Measurements from ENCODE around the gene PIK3R3. TPM values are rescaled to one million over a fixed set of nuclear protein-coding genes. Genes with fewer than 3 reads are reported as not detected.

Gene PIK3R3
- total and polyA plus RNA-seq, 9 of the 15 experiments (the other 6 are each of a cell fraction or from before 2014, with no cell fraction given): 1.4 to 7.7 (median 4.6) TPM

GRCh38 chr1:46070164-46070814 lies 62.1 kb downstream of the PIK3R3 start (continued):
- no peak for TF ChIP-seq UBTF (IDR thresholded peaks at IDR 0.05; ENCODE audit: borderline replicate concordance in 1 of 2, low read depth in 2 of 2, low read length in 2 of 2)
- TF ChIP-seq MYC (IDR thresholded peaks at IDR 0.05; ENCODE audit: low read depth, low read length): peak; percentile 52; the same call in 1 of the 2 replicates
- TF ChIP-seq MYC (CRISPR knock-in tag; IDR thresholded peaks at IDR 0.05; ENCODE audit: borderline replicate concordance, low read depth): no peak
- no peak for TF ChIP-seq ZSCAN32 (CRISPR knock-in tag; IDR thresholded peaks at IDR 0.05)
- TF ChIP-seq MTA3 (IDR thresholded peaks at IDR 0.05; ENCODE audit: borderline replicate concordance): no peak
- TF ChIP-seq, protein P1, sequence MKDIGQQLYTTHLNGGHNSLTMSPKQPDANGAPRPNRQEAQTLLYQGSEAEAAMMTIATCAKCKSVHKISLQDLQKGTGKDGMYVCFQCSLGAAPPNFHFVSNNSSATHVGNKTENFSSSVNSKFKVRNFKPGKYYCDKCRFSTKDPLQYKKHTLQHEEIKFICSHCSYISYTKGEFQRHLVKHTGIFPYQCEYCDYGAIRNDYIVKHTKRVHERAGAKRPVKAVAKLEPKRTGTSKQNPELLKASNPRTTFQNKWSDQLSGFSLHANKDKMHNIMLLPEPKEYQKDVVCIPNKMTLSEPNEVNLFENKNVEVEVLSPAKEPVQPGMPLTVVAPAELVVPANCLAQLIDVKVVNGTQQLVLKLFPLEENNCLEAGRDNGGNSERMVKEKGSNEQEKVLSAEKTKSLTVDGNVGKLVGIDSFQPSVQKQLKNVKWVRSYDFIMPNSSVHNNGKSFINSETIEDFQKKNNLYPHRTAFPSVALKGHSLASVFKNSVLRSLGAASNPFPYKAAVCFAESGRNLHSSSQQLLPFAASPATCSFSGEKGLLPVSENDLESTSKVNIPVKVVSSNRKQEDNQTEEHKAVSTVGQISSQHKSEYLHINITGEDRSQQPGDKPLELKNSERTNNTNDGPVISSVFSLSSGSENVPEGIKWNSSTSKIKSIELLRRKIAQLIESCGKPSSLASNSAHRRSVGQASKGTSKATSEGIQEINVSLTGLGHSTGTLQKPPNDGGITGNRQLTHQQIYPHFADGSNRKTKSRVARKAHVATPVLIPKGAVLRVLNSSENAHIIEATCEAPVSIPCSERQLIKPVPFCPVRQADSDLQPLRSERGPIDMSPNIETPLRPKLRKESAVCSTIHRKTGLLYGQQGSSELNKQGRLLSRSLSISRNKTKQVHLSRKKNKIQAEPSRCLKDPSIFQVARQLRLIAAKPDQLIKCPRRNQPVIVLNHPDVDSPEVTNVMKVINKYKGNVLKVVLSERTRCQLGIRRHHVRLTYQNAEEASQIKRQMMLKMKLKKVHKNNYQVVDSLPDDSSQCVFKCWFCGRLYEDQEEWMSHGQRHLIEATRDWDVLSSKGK (CRISPR knock-in tag; IDR thresholded peaks at IDR 0.05): no peak
- TF ChIP-seq LEF1 (IDR thresholded peaks at IDR 0.05): peak; percentile 24; the same call in 1 of the 2 replicates
- no peak for TF ChIP-seq ZNF347 (CRISPR knock-in tag; IDR thresholded peaks at IDR 0.05; ENCODE audit: low read depth)
- TF ChIP-seq, protein P2, sequence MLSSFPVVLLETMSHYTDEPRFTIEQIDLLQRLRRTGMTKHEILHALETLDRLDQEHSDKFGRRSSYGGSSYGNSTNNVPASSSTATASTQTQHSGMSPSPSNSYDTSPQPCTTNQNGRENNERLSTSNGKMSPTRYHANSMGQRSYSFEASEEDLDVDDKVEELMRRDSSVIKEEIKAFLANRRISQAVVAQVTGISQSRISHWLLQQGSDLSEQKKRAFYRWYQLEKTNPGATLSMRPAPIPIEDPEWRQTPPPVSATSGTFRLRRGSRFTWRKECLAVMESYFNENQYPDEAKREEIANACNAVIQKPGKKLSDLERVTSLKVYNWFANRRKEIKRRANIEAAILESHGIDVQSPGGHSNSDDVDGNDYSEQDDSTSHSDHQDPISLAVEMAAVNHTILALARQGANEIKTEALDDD (IDR thresholded peaks at IDR 0.05): peak; percentile 85
- no peak for TF ChIP-seq NFIC (IDR thresholded peaks at IDR 0.05)
- TF ChIP-seq CBX1 (IDR thresholded peaks at IDR 0.05; ENCODE audit: low read depth): no peak
- TF ChIP-seq MEIS2 (IDR thresholded peaks at IDR 0.05; ENCODE audit: partially characterized antibody): peak; percentile 51
- TF ChIP-seq HMG20B (CRISPR knock-in tag; IDR thresholded peaks at IDR 0.05): no peak
- no peak for TF ChIP-seq ZNF785 (CRISPR knock-in tag; IDR thresholded peaks at IDR 0.05)

Data from K562 (cell line).